OCI-LY7 (cell line): ENCODE measurements around the gene UBAP1L. TPM values are rescaled to one million over a fixed set of nuclear protein-coding genes. Genes with fewer than 3 reads are reported as not detected.
A peak's percentile ranks its signal among the peaks of the same experiment; 100 is the strongest.

ENCODE experiments used
- BruUV-seq: library from RNA; stranded (reverse); fragments of 400-500 nt; replicated peaks from 2 replicates; lab custom pipeline; 2021; lab: Mats Ljungman, UMichigan
- CTCF ChIA-PET: fragments of 300-600 bp; sonication (Branson Sonifier 250); formaldehyde crosslinking; loops from one replicate; lab custom pipeline; 2022; ENCODE audit warnings: antibody characterized with exemption; ENCODE audit not compliant: unreplicated experiment; lab: Charles Lee
- POLR2A ChIA-PET: fragments of 300-600 bp; sonication (Branson Sonifier 250); formaldehyde crosslinking; loops from one replicate; lab custom pipeline; 2022; ENCODE audit warnings: antibody characterized with exemption; lab: Charles Lee
- DNase-seq: peaks from one replicate; pipeline ENCODE4 v3.0.0-alpha.2; 2015; ENCODE audit warnings: low spot score
- H2AFZ ChIP-seq: fragments of 200-600 bp; sonication (generic), shearing (Covaris generic); 2 replicates; pipeline ENCODE4 v1.6.1; 2014; ENCODE audit warnings: mild to moderate bottlenecking, antibody characterized with exemption, low read length, moderate library complexity
- H3K27ac ChIP-seq: fragments of 200-600 bp; sonication (generic); 2 replicates; pipeline ENCODE4 v1.5.1; 2014; ENCODE audit warnings: mixed run types, low read depth, mild to moderate bottlenecking, moderate library complexity, low read length, inconsistent platforms; ENCODE audit not compliant: poor library complexity, severe bottlenecking
- H3K36me3 ChIP-seq: fragments of 200-600 bp; sonication (generic); 2 replicates; pipeline ENCODE4 v1.6.1; 2014; ENCODE audit warnings: mild to moderate bottlenecking, antibody characterized with exemption, low read length, moderate library complexity, mixed read lengths; ENCODE audit not compliant: insufficient read depth
- H3K4me1 ChIP-seq: fragments of 200-600 bp; sonication (generic); 2 replicates; pipeline ENCODE4 v1.5.1; 2014; ENCODE audit warnings: mild to moderate bottlenecking, low read length; ENCODE audit not compliant: insufficient read depth, poor library complexity, severe bottlenecking
- H3K4me2 ChIP-seq: fragments of 200-600 bp; sonication (generic); 2 replicates; pipeline ENCODE4 v1.6.1; 2014; ENCODE audit warnings: mild to moderate bottlenecking, low read length
- H3K4me3 ChIP-seq: fragments of 200-600 bp; sonication (generic); 2 replicates; pipeline ENCODE4 v1.5.1; 2014; ENCODE audit warnings: mild to moderate bottlenecking, low read depth, low read length; ENCODE audit not compliant: poor library complexity, severe bottlenecking
- H3K79me2 ChIP-seq: fragments of 200-600 bp; sonication (generic); 2 replicates; pipeline ENCODE4 v1.6.1; 2016; ENCODE audit warnings: low read depth, mild to moderate bottlenecking, low read length, moderate library complexity, mixed read lengths; ENCODE audit not compliant: insufficient read depth
- H3K9me2 ChIP-seq: fragments of 200-600 bp; sonication (generic); 2 replicates; pipeline ENCODE4 v1.6.1; 2016; ENCODE audit warnings: mild to moderate bottlenecking, low read length, mixed read lengths; ENCODE audit not compliant: insufficient read depth
- H3K9me3 ChIP-seq: fragments of 200-600 bp; sonication (generic); 2 replicates; pipeline ENCODE4 v1.6.1; 2014; ENCODE audit warnings: mild to moderate bottlenecking, mixed run types, low read length, mixed read lengths
- H4K20me1 ChIP-seq: fragments of 200-600 bp; sonication (generic); 2 replicates; pipeline ENCODE4 v1.6.1; 2014; ENCODE audit warnings: mild to moderate bottlenecking, antibody characterized with exemption, low read length, moderate library complexity, mixed read lengths; ENCODE audit not compliant: insufficient read depth
- EZH2phosphoT487 ChIP-seq: fragments of 200-600 bp; sonication (generic); IDR thresholded peaks from 2 replicates; pipeline ENCODE4 v1.6.1; 2018; ENCODE audit warnings: low read depth, borderline replicate concordance, mild to moderate bottlenecking, mixed run types, antibody characterized with exemption, low read length, moderate library complexity, mixed read lengths
- intact Hi-C: fragments of 100-400 bp; cut with micrococcal nuclease; formaldehyde crosslinking; loops from one replicate; pipeline ENCODE4 v1.10.0; 2022; ENCODE audit not compliant: unreplicated experiment
- total RNA-seq, 2 experiments: library from RNA; depleted of rRNA in 1 of 2; stranded (reverse); fragments of >200 nt in 1 of 2; shearing (Covaris generic) in 1 of 2; gene quantifications; 2 replicates each; pipeline ENCODE4 v1.2.3, GENCODE V29; 2014 to 2022
- TF ChIP-seq, protein P1 (sequence below): fragments of 200-600 bp; sonication (generic); conservative IDR thresholded peaks from 2 replicates; pipeline ENCODE4 v1.5.1; 2014; ENCODE audit warnings: mild to moderate bottlenecking, antibody characterized with exemption, low read length, moderate library complexity, mixed read lengths

Gene UBAP1L
- total RNA-seq, 2 experiments from 2014 or later: 7.4 to 8.3 TPM

DNA sequence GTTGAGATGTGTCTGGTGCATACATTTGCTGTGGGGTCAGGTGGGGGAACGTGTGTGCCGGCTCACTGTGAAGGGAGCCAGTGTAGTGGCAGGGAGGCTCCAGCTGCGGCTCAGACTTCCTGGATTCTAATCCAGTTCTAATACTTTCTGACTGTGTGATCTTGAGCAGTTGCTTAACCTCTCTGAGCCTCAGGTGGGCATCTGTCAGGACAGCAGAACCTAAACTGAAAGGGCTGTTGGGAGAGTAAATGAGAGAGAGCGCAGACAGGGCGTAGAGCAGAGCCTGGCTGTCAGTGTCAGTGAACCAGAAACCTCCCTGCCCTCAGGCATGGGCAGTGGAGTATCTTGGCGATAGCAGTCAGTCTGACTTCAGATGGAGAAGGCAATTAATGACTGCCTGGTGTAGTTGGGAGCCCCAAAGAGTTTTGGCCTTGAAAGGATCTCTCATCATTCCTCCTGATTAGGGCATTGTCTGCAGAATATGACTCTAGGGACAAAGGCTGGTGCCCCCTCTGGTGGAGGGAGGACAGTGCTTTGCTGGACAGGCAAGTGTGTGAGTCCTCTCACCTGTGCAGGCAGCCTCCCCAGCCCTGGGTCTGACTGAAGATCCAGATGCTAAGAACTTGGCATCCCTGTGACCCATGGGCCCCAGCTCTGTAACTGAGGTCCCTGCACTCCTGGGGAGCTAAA, 28.9 kb downstream of the UBAP1L start:
- H2AFZ ChIP-seq: no peak overlapping the region

DNA sequence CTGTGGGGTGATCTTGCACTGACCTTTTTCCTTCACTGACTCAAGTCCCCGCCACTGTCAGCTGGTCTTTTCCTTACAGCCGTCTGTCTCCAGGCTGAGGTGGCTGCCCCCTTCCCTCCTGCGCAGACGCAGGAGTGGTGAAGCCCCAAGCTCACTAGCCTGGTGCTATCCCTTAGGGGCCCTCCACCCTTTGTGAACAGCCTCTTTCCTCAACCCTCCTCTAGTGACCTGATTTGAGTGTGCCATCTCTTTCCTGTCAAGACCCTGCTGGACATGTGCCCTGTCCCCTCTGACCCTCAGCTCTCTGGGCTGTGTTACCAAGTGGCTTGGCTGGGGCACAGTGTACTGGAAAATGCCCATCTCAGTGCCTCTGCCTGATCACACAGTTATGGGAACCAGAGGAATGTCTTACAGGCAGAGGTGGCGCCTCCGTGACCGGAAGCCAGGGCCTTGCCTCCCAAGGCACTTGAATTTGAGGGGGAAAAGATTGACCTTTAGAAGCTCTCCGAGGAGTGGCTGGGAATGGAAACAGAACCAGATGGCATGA, 29.7 kb downstream of the UBAP1L start:
- H3K4me2 ChIP-seq: no peak overlapping the region
- H3K9me2 ChIP-seq: no peaks in the 10 kb centered on the region
- no peaks in the 10 kb centered on the region for H3K4me1 ChIP-seq
- H3K9me3 ChIP-seq: no peaks in the 10 kb centered on the region
- BruUV-seq: no TSS peak
- ChIA-PET POLR2A (no interaction called here), CTCF (no interaction called here)
- no peak for DNase-seq
- H3K27ac ChIP-seq: no peak overlapping the region
- intact Hi-C loops: no loop called here
- H3K36me3 ChIP-seq: no peaks in the 10 kb centered on the region
- H3K79me2 ChIP-seq: no peaks in the 10 kb centered on the region
- H4K20me1 ChIP-seq: no peaks in the 10 kb centered on the region
- H2AFZ ChIP-seq: no peak overlapping the region
- TF ChIP-seq EZH2phosphoT487: no peak
- TF ChIP-seq, protein P1, sequence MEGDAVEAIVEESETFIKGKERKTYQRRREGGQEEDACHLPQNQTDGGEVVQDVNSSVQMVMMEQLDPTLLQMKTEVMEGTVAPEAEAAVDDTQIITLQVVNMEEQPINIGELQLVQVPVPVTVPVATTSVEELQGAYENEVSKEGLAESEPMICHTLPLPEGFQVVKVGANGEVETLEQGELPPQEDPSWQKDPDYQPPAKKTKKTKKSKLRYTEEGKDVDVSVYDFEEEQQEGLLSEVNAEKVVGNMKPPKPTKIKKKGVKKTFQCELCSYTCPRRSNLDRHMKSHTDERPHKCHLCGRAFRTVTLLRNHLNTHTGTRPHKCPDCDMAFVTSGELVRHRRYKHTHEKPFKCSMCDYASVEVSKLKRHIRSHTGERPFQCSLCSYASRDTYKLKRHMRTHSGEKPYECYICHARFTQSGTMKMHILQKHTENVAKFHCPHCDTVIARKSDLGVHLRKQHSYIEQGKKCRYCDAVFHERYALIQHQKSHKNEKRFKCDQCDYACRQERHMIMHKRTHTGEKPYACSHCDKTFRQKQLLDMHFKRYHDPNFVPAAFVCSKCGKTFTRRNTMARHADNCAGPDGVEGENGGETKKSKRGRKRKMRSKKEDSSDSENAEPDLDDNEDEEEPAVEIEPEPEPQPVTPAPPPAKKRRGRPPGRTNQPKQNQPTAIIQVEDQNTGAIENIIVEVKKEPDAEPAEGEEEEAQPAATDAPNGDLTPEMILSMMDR: no peak
- no peak overlapping the region for H3K4me3 ChIP-seq

More for the DNA sequence above, 28.9 kb downstream of the UBAP1L start:
- TF ChIP-seq, protein P1: 0 out of 2 replicates have a peak, but pooled peaks have one; percentile 37
- TF ChIP-seq EZH2phosphoT487: no peak
- H3K9me3 ChIP-seq: no peaks in the 10 kb centered on the region
- H3K36me3 ChIP-seq: no peaks in the 10 kb centered on the region
- no peak overlapping the region for H3K27ac ChIP-seq
- H3K4me1 ChIP-seq: no peaks in the 10 kb centered on the region
- ChIA-PET CTCF (interaction anchor here (0.5 kb wide), 1 partner anchor 10 kb away, joined by 3 read pairs; the partner anchor contains the start of gene KBTBD13), POLR2A (interaction anchor here (0.6 kb wide), 1 partner anchor 339 kb away, joined by 3 read pairs; no protein-coding TSS in a partner anchor)
- H4K20me1 ChIP-seq: no peaks in the 10 kb centered on the region
- H3K79me2 ChIP-seq: no peaks in the 10 kb centered on the region
- no peaks in the 10 kb centered on the region for H3K9me2 ChIP-seq
- no peak overlapping the region for H3K4me2 ChIP-seq
- H3K4me3 ChIP-seq: no peak overlapping the region
- DNase-seq: peak; percentile 20
- no TSS peak for BruUV-seq
- intact Hi-C loops: loop anchor here (1.0 to 2.0 kb wide), 2 partner anchors 31 to 53 kb away; no protein-coding TSS in a partner anchor
